HepG2 (cell line): ENCODE results near the gene ZNF771. TPM values are rescaled to one million over a fixed set of nuclear protein-coding genes. Genes with fewer than 3 reads are reported as not detected.

Source experiments
- CHD4 ChIP-seq: fragments of 200-600 bp; sonication (generic); IDR thresholded peaks from 2 replicates; pipeline ENCODE4 v1.7.0; 2017; ENCODE audit warnings: mild to moderate bottlenecking, low read length, borderline replicate concordance
- EED ChIP-seq: sonication (generic); formaldehyde crosslinking; IDR thresholded peaks from 2 replicates; pipeline ENCODE4 v1.5.0; 2020; ENCODE audit warnings: mild to moderate bottlenecking, missing genetic modification reagents
- FOXP1 ChIP-seq, 2 experiments: fragments of 450-650 bp in 1 of 2; IDR thresholded peaks; 2 replicates each; pipeline ENCODE4 v1.6.1; 2017 to 2018; ENCODE audit warnings: antibody characterized with exemption in 1 of 2
- HIVEP1 ChIP-seq: sonication (generic); formaldehyde crosslinking; IDR thresholded peaks from 2 replicates; pipeline ENCODE4 v1.4.0; 2020; ENCODE audit warnings: mild to moderate bottlenecking, missing genetic modification reagents
- JUND ChIP-seq: sonication (generic); formaldehyde crosslinking; IDR thresholded peaks from 2 replicates; pipeline ENCODE4 v1.8.0; 2022; ENCODE audit warnings: mild to moderate bottlenecking, missing genetic modification reagents
- KDM3A ChIP-seq: IDR thresholded peaks from 2 replicates; pipeline ENCODE4 v1.6.1; 2018; ENCODE audit warnings: low read depth, missing compliant biosample characterization
- LCORL ChIP-seq, 2 experiments: fragments of 450-650 bp in 1 of 2; sonication (generic) in 1 of 2; formaldehyde crosslinking in 1 of 2; IDR thresholded peaks; 2 replicates each; pipeline versions ENCODE4 v1.5.0 to v1.6.1; 2017 to 2020; ENCODE audit warnings: antibody characterized with exemption in 1 of 2, missing genetic modification reagents in 1 of 2
- MED8 ChIP-seq: sonication (generic); formaldehyde crosslinking; IDR thresholded peaks from 2 replicates; pipeline ENCODE4 v1.8.1; 2023; ENCODE audit warnings: mild to moderate bottlenecking, missing genetic modification reagents; ENCODE audit not compliant: insufficient replicate concordance
- PAWR ChIP-seq: sonication (generic); formaldehyde crosslinking; IDR thresholded peaks from 2 replicates; pipeline ENCODE4 v1.4.0; 2020; ENCODE audit warnings: missing genetic modification reagents, mild to moderate bottlenecking, borderline replicate concordance
- PHF5A ChIP-seq: IDR thresholded peaks from one replicate; pipeline ENCODE4 v1.6.1; 2018; ENCODE audit warnings: low read depth, missing genetic modification reagents; ENCODE audit not compliant: unreplicated experiment
- PRPF4 ChIP-seq: fragments of 200-400 bp; formaldehyde crosslinking; IDR thresholded peaks from 2 replicates; pipeline ENCODE4 v1.6.1; 2016; ENCODE audit warnings: low read length, low read depth; ENCODE audit not compliant: poor library complexity, severe bottlenecking
- RARG ChIP-seq: sonication (generic); formaldehyde crosslinking; IDR thresholded peaks from 2 replicates; pipeline ENCODE4 v1.4.0; 2020; ENCODE audit warnings: low read depth, mild to moderate bottlenecking, missing genetic modification reagents
- RFXAP ChIP-seq: sonication (generic); formaldehyde crosslinking; IDR thresholded peaks from 2 replicates; pipeline ENCODE4 v1.4.0; 2020; ENCODE audit warnings: missing genetic modification reagents, borderline replicate concordance
- SMYD3 ChIP-seq: sonication (generic); formaldehyde crosslinking; IDR thresholded peaks from 2 replicates; pipeline ENCODE4 v1.8.1; 2023; ENCODE audit warnings: mild to moderate bottlenecking, missing genetic modification reagents
- SP140L ChIP-seq: sonication (generic); formaldehyde crosslinking; IDR thresholded peaks from 2 replicates; pipeline ENCODE4 v1.4.0; 2020; ENCODE audit warnings: missing genetic modification reagents, borderline replicate concordance
- SP5 ChIP-seq: IDR thresholded peaks from 2 replicates; pipeline ENCODE4 v1.6.1; 2016; ENCODE audit warnings: low read depth, borderline replicate concordance
- ZBTB3 ChIP-seq: sonication (generic); formaldehyde crosslinking; IDR thresholded peaks from 2 replicates; pipeline ENCODE4 v1.4.0; 2020; ENCODE audit warnings: low read depth, mild to moderate bottlenecking, moderate library complexity, missing genetic modification reagents, borderline replicate concordance
- ZNF136 ChIP-seq: sonication (generic); formaldehyde crosslinking; IDR thresholded peaks from 2 replicates; pipeline ENCODE4 v1.8.1; 2022; ENCODE audit warnings: low read depth, mild to moderate bottlenecking, moderate library complexity, missing genetic modification reagents
- polyA plus RNA-seq, 8 experiments: library from polyadenylated mRNA; depleted of rRNA in 3 of 8; stranded (reverse) in 7 of 8; unstranded in 1 of 8; fragments of >200 nt; fragmentation: Illumina TruSeq in 4 of 8; extraction: Trizol in 4 of 8; gene quantifications; 2 replicates each; pipeline versions ENCODE4 v1.2.1 to v1.2.3, GENCODE V29; 2011 to 2016; ENCODE audit warnings: low read depth in 4 of 8, missing spikeins in 1 of 8, mixed read lengths in 1 of 8; ENCODE audit not compliant: insufficient read depth in 1 of 8
- total RNA-seq, 5 experiments: library from RNA; depleted of rRNA; stranded (reverse); fragments of >200 nt; fragmentation: Illumina TruSeq; extraction: Trizol; gene quantifications; 2 replicates each; pipeline ENCODE4 v1.2.3, GENCODE V29; 2016; ENCODE audit warnings: low read depth in 1 of 5
- TF ChIP-seq, protein P1 (sequence below): sonication (generic); formaldehyde crosslinking; IDR thresholded peaks from 2 replicates; pipeline ENCODE4 v1.4.0; 2020; ENCODE audit warnings: missing genetic modification reagents, mild to moderate bottlenecking, borderline replicate concordance
- TF ChIP-seq, protein P2 (sequence below): sonication (generic); formaldehyde crosslinking; IDR thresholded peaks from 2 replicates; pipeline ENCODE4 v1.4.0; 2020; ENCODE audit warnings: mild to moderate bottlenecking, low read depth, missing genetic modification reagents
- TF ChIP-seq, protein P3 (sequence below): sonication (generic); formaldehyde crosslinking; IDR thresholded peaks from 2 replicates; pipeline ENCODE4 v1.4.0; 2020; ENCODE audit warnings: missing genetic modification reagents
- TF ChIP-seq, protein P4 (sequence below): sonication (generic); formaldehyde crosslinking; IDR thresholded peaks from 2 replicates; pipeline ENCODE4 v1.4.0; 2020; ENCODE audit warnings: mild to moderate bottlenecking, missing genetic modification reagents

The ZNF771 gene
- total and polyA plus RNA-seq, 2 of the 13 experiments (the other 11 are each of a cell fraction or from before 2014, with no cell fraction given), result 5.0 to 11.8 TPM

DNA sequence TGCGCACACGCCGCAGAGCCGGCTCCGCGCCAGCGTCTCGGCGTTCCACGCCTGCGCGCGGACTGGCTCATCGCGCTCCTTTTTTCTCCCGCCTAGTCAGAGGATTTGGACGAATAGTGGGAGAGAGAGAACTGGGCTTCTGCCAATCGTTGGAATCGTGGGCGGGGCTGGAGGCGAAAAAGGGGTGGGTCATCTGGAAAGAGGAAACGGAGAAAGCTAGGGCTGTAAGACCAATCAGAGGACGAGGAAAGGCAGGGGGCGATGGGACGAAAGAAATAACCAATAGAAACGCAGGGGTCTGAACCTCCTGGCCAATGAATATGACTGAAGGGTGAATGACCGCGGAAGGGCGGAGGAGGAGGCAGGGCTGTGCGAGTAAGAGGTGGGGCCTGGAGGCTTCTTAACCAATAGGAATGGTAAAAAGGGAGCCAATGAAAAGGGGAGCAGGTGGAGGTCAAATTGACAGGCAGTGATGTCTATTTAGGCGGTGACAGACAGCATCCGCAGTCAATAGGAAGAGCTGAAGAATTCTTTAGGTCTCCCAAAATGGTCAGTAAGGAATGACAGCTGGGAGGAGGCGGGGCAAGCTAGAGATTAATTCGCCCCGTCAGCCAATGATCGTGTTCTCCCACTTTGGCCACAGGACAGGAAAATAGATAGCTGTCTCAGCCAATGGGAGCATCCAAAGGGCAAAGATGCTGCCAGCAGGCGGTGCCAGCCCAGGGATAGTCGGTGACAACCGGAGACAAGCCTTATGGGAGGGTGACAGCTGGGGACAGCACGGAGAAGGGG is 36.8 kb upstream of the ZNF771 start, which contains the start of gene TBC1D10B (continued):
- TF ChIP-seq, protein P1, sequence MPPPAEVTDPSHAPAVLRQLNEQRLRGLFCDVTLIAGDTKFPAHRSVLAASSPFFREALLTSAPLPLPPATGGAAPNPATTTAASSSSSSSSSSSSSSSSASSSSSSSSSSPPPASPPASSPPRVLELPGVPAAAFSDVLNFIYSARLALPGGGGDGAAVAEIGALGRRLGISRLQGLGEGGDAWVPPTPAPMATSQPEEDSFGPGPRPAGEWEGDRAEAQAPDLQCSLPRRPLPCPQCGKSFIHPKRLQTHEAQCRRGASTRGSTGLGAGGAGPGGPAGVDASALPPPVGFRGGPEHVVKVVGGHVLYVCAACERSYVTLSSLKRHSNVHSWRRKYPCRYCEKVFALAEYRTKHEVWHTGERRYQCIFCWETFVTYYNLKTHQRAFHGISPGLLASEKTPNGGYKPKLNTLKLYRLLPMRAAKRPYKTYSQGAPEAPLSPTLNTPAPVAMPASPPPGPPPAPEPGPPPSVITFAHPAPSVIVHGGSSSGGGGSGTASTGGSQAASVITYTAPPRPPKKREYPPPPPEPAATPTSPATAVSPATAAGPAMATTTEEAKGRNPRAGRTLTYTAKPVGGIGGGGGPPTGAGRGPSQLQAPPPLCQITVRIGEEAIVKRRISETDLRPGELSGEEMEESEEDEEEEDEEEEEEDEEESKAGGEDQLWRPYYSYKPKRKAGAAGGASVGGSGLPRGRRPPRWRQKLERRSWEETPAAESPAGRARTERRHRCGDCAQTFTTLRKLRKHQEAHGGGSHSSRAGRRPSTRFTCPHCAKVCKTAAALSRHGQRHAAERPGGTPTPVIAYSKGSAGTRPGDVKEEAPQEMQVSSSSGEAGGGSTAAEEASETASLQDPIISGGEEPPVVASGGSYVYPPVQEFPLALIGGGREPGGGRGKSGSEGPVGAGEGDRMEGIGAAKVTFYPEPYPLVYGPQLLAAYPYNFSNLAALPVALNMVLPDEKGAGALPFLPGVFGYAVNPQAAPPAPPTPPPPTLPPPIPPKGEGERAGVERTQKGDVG (CRISPR knock-in tag), result no peak
- TF ChIP-seq ZNF136 (CRISPR knock-in tag) (no peak), ZBTB3 (CRISPR knock-in tag) (no peak), SP5 (CRISPR knock-in tag) (peak; percentile 17), HIVEP1 (CRISPR knock-in tag) (no peak), FOXP1 (IDR thresholded peaks at IDR 0.05) (no peak), FOXP1 (CRISPR knock-in tag; IDR thresholded peaks at IDR 0.05) (no peak), MED8 (CRISPR knock-in tag) (no peak), PRPF4 (no peak), SMYD3 (CRISPR knock-in tag) (no peak), SP140L (CRISPR knock-in tag) (0 out of 2 replicates have a peak, but pooled peaks have one; percentile 15), JUND (no peak), RFXAP (CRISPR knock-in tag) (peak; percentile 84), EED (CRISPR knock-in tag) (no peak), LCORL (IDR thresholded peaks at IDR 0.05) (peak; percentile 97), LCORL (CRISPR knock-in tag; IDR thresholded peaks at IDR 0.05) (no peak), KDM3A (no peak), PAWR (CRISPR knock-in tag) (no peak), CHD4 (no peak), PHF5A (peak; percentile 32), RARG (CRISPR knock-in tag) (no peak)
- TF ChIP-seq, protein P2, sequence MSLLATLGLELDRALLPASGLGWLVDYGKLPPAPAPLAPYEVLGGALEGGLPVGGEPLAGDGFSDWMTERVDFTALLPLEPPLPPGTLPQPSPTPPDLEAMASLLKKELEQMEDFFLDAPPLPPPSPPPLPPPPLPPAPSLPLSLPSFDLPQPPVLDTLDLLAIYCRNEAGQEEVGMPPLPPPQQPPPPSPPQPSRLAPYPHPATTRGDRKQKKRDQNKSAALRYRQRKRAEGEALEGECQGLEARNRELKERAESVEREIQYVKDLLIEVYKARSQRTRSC (CRISPR knock-in tag), result no peak
- TF ChIP-seq, protein P3, sequence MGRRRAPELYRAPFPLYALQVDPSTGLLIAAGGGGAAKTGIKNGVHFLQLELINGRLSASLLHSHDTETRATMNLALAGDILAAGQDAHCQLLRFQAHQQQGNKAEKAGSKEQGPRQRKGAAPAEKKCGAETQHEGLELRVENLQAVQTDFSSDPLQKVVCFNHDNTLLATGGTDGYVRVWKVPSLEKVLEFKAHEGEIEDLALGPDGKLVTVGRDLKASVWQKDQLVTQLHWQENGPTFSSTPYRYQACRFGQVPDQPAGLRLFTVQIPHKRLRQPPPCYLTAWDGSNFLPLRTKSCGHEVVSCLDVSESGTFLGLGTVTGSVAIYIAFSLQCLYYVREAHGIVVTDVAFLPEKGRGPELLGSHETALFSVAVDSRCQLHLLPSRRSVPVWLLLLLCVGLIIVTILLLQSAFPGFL (CRISPR knock-in tag), result no peak
- TF ChIP-seq, protein P4, sequence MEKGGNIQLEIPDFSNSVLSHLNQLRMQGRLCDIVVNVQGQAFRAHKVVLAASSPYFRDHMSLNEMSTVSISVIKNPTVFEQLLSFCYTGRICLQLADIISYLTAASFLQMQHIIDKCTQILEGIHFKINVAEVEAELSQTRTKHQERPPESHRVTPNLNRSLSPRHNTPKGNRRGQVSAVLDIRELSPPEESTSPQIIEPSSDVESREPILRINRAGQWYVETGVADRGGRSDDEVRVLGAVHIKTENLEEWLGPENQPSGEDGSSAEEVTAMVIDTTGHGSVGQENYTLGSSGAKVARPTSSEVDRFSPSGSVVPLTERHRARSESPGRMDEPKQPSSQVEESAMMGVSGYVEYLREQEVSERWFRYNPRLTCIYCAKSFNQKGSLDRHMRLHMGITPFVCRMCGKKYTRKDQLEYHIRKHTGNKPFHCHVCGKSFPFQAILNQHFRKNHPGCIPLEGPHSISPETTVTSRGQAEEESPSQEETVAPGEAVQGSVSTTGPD (CRISPR knock-in tag), result no peak
